GM23248 (cell line): Measurements from ENCODE around the gene OPRL1.

Experiments
- EZH2 ChIP-seq: fragments of 200-600 bp; sonication (generic); IDR thresholded peaks from 2 replicates; pipeline ENCODE4 v1.6.1; 2018; ENCODE audit warnings: antibody characterized with exemption, mild to moderate bottlenecking; ENCODE audit not compliant: insufficient read depth, poor library complexity, severe bottlenecking
- EZH2phosphoT487 ChIP-seq: fragments of 200-600 bp; sonication (generic); IDR thresholded peaks from 2 replicates; pipeline ENCODE4 v1.6.1; 2018; ENCODE audit warnings: antibody characterized with exemption, moderate library complexity, mild to moderate bottlenecking, low read depth; ENCODE audit not compliant: insufficient read depth

GRCh38 chr20:64038224-64038564 is 41.7 kb upstream of the OPRL1 start:
- no peak for TF ChIP-seq EZH2
- no peak for TF ChIP-seq EZH2phosphoT487
